K562 (cell line): ENCODE measurements around the gene HNRNPH1. TPM values are rescaled to one million over a fixed set of nuclear protein-coding genes. Genes with fewer than 3 reads are reported as not detected.
A peak's percentile ranks its signal among the peaks of the same experiment; 100 is the strongest.

ENCODE experiments used
- CBX8 ChIP-seq: fragments of 200-600 bp; sonication (generic); IDR thresholded peaks from 2 replicates; pipeline ENCODE4 v1.6.1; 2012; ENCODE audit warnings: borderline replicate concordance, mixed run types, low read depth, mild to moderate bottlenecking, moderate library complexity, mixed read lengths, low read length, control low read depth, inconsistent platforms; ENCODE audit not compliant: poor library complexity, severe bottlenecking; ENCODE audit errors: extremely low read depth
- FOSL1 ChIP-seq: fragments of 200-800 bp; sonication (Bioruptor generic); conservative IDR thresholded peaks from 2 replicates; pipeline ENCODE4 v1.6.1; 2016; ENCODE audit warnings: missing genetic modification characterization, missing compliant biosample characterization
- HCFC1 ChIP-seq: IDR thresholded peaks from 2 replicates; pipeline ENCODE4 v1.6.1; 2012; ENCODE audit warnings: low read depth, low read length, improper control_type of control experiment
- HDAC1 ChIP-seq, 2 experiments: fragments of 450-650 bp; IDR thresholded peaks; 2 replicates each; pipeline ENCODE4 v1.6.1; 2016 to 2017; ENCODE audit warnings: inconsistent platforms in 1 of 2, mild to moderate bottlenecking in 1 of 2, moderate library complexity in 1 of 2
- RNF2 ChIP-seq: sonication (generic); IDR thresholded peaks from 2 replicates; pipeline ENCODE4 v1.6.1; 2016
- TEAD2 ChIP-seq: fragments of 450-650 bp; IDR thresholded peaks from 2 replicates; pipeline ENCODE4 v1.6.1; 2016; ENCODE audit warnings: missing genetic modification characterization, control low read depth, missing compliant biosample characterization
- TRIM24 ChIP-seq, 2 experiments: fragments of 450-650 bp; IDR thresholded peaks; 2 replicates each; pipeline ENCODE4 v1.6.1; 2016
- ZNF23 ChIP-seq: fragments of 250-450 bp; sonication (Bioruptor Pico); IDR thresholded peaks from 2 replicates; pipeline ENCODE4 v1.4.0; 2020; ENCODE audit warnings: mild to moderate bottlenecking
- ZNF586 ChIP-seq: fragments of 450-650 bp; formaldehyde crosslinking; conservative IDR thresholded peaks from 2 replicates; pipeline ENCODE4 v1.4.0; 2020; ENCODE audit warnings: mild to moderate bottlenecking, moderate library complexity
- ZNF699 ChIP-seq: fragments of 250-450 bp; sonication (Bioruptor Pico); IDR thresholded peaks from 2 replicates; pipeline ENCODE4 v1.8.0; 2021; ENCODE audit warnings: mild to moderate bottlenecking, moderate library complexity; ENCODE audit not compliant: insufficient replicate concordance
- ZNF764 ChIP-seq: fragments of 250-450 bp; sonication (Bioruptor Pico); IDR thresholded peaks from 2 replicates; pipeline ENCODE4 v1.4.0; 2020; ENCODE audit warnings: low read depth, mild to moderate bottlenecking, moderate library complexity
- polyA plus RNA-seq, 8 experiments: library from polyadenylated mRNA; depleted of rRNA in 4 of 8; stranded (reverse) in 5 of 8; unstranded in 3 of 8; fragments of >200 nt; fragmentation: Nextera tagmentation in 2 of 8; fragmentation: Illumina TruSeq in 1 of 8; extraction: Ambion mirVana in 2 of 8; extraction: Trizol in 1 of 8; gene quantifications; 2 replicates each; pipeline versions ENCODE4 v1.2.1 to v1.2.3, GENCODE V29; 2011 to 2014; ENCODE audit warnings: inconsistent platforms in 1 of 8, missing spikeins in 1 of 8
- total RNA-seq, 7 experiments: library from RNA; depleted of rRNA in 6 of 7; stranded (reverse); fragments of >200 nt in 6 of 7; fragmentation: Illumina TruSeq in 2 of 7; extraction: Trizol in 2 of 7; gene quantifications; 2 replicates each; pipeline versions ENCODE4 v1.2.1 to v1.2.3, GENCODE V29; 2011 to 2021; ENCODE audit warnings: low replicate concordance in 1 of 7
- TF ChIP-seq, protein P1 (sequence below): IDR thresholded peaks from 3 replicates; pipeline ENCODE4 v1.6.1; 2011; ENCODE audit warnings: borderline replicate concordance, mild to moderate bottlenecking; ENCODE audit not compliant: insufficient read length, insufficient read depth
- TF ChIP-seq, protein P2 (sequence below): fragments of 450-650 bp; IDR thresholded peaks from 2 replicates; pipeline ENCODE4 v1.7.0; 2016; ENCODE audit warnings: borderline replicate concordance
- TF ChIP-seq, protein P3 (sequence below): fragments of 250-450 bp; sonication (Bioruptor Pico); IDR thresholded peaks from 2 replicates; pipeline ENCODE4 v1.4.0; 2020; ENCODE audit warnings: mild to moderate bottlenecking, moderate library complexity
- TF ChIP-seq, protein P4 (sequence below): fragments of 450-650 bp; formaldehyde crosslinking; IDR thresholded peaks from 2 replicates; pipeline ENCODE4 v1.4.0; 2022; ENCODE audit warnings: mild to moderate bottlenecking, moderate library complexity
- TF ChIP-seq, protein P5 (sequence below): fragments of 450-650 bp; IDR thresholded peaks from 2 replicates; pipeline ENCODE4 v1.6.1; 2017; ENCODE audit warnings: antibody characterized with exemption, mild to moderate bottlenecking

Gene HNRNPH1
- total and polyA plus RNA-seq, 9 of the 15 experiments (the other 6 are each of a cell fraction or from before 2014, with no cell fraction given) = 103 to 656 (median 561) TPM

DNA sequence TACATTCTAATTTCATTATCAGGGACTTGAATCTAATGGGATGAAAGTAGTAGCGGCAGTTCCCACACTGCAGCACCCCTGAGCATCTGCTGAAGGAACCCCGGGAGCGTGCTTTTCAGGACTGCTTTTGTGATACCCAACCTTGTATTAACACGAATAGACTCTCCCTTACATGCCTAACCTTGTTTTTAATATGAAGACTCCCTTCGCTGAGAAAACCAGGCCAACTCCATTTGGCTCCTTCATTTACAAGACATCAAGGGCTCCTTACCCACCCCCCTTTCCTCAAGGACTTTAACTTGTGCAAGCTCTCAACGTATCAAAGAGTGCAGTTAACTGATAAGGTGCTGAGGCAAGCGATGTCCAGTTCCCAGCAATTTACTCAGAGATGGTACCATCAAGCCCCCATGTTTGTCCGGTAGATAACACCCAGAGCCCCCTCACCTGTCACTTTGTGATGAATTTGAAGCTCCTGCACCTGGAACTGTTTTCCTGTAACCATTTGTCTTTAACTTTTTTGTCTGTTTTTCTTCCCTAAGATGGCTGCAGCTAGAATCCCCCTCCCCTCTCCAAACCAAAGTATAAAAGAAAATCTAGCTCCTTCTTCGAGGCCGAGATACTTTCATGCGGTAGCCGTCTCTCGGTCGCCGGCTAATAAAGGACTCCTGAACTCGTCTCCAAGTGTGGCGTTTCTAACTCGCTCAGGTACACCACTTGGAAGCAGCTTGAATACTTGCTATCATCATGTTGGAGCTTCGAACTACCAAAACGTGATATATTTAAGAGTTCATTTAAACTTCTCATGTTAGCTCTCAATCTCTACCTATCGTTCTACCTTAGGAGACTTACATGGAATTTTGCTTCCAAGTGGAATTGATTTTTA is 10.7 kb downstream of the HNRNPH1 start (continued):
- TF ChIP-seq HDAC1 (IDR thresholded peaks at IDR 0.05) = peak in 1 of 2 experiments; percentile 17; a peak in 1 of 4 replicates
- TF ChIP-seq, protein P1, sequence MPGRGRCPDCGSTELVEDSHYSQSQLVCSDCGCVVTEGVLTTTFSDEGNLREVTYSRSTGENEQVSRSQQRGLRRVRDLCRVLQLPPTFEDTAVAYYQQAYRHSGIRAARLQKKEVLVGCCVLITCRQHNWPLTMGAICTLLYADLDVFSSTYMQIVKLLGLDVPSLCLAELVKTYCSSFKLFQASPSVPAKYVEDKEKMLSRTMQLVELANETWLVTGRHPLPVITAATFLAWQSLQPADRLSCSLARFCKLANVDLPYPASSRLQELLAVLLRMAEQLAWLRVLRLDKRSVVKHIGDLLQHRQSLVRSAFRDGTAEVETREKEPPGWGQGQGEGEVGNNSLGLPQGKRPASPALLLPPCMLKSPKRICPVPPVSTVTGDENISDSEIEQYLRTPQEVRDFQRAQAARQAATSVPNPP = no peak
- TF ChIP-seq, protein P2, sequence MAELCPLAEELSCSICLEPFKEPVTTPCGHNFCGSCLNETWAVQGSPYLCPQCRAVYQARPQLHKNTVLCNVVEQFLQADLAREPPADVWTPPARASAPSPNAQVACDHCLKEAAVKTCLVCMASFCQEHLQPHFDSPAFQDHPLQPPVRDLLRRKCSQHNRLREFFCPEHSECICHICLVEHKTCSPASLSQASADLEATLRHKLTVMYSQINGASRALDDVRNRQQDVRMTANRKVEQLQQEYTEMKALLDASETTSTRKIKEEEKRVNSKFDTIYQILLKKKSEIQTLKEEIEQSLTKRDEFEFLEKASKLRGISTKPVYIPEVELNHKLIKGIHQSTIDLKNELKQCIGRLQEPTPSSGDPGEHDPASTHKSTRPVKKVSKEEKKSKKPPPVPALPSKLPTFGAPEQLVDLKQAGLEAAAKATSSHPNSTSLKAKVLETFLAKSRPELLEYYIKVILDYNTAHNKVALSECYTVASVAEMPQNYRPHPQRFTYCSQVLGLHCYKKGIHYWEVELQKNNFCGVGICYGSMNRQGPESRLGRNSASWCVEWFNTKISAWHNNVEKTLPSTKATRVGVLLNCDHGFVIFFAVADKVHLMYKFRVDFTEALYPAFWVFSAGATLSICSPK = no peak
- TF ChIP-seq, protein P3, sequence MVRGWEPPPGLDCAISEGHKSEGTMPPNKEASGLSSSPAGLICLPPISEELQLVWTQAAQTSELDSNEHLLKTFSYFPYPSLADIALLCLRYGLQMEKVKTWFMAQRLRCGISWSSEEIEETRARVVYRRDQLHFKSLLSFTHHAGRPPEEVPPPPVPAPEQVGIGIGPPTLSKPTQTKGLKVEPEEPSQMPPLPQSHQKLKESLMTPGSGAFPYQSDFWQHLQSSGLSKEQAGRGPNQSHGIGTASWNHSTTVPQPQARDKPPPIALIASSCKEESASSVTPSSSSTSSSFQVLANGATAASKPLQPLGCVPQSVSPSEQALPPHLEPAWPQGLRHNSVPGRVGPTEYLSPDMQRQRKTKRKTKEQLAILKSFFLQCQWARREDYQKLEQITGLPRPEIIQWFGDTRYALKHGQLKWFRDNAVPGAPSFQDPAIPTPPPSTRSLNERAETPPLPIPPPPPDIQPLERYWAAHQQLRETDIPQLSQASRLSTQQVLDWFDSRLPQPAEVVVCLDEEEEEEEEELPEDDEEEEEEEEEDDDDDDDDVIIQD (CRISPR knock-in tag) = no peak
- TF ChIP-seq FOSL1 (tag) = no peak
- TF ChIP-seq, protein P4, sequence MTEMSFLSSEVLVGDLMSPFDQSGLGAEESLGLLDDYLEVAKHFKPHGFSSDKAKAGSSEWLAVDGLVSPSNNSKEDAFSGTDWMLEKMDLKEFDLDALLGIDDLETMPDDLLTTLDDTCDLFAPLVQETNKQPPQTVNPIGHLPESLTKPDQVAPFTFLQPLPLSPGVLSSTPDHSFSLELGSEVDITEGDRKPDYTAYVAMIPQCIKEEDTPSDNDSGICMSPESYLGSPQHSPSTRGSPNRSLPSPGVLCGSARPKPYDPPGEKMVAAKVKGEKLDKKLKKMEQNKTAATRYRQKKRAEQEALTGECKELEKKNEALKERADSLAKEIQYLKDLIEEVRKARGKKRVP (CRISPR knock-in tag) = no peak
- TF ChIP-seq RNF2 = no peak
- peak; percentile 83 to 88 for TF ChIP-seq TRIM24 (IDR thresholded peaks at IDR 0.05)
- TF ChIP-seq, protein P5, sequence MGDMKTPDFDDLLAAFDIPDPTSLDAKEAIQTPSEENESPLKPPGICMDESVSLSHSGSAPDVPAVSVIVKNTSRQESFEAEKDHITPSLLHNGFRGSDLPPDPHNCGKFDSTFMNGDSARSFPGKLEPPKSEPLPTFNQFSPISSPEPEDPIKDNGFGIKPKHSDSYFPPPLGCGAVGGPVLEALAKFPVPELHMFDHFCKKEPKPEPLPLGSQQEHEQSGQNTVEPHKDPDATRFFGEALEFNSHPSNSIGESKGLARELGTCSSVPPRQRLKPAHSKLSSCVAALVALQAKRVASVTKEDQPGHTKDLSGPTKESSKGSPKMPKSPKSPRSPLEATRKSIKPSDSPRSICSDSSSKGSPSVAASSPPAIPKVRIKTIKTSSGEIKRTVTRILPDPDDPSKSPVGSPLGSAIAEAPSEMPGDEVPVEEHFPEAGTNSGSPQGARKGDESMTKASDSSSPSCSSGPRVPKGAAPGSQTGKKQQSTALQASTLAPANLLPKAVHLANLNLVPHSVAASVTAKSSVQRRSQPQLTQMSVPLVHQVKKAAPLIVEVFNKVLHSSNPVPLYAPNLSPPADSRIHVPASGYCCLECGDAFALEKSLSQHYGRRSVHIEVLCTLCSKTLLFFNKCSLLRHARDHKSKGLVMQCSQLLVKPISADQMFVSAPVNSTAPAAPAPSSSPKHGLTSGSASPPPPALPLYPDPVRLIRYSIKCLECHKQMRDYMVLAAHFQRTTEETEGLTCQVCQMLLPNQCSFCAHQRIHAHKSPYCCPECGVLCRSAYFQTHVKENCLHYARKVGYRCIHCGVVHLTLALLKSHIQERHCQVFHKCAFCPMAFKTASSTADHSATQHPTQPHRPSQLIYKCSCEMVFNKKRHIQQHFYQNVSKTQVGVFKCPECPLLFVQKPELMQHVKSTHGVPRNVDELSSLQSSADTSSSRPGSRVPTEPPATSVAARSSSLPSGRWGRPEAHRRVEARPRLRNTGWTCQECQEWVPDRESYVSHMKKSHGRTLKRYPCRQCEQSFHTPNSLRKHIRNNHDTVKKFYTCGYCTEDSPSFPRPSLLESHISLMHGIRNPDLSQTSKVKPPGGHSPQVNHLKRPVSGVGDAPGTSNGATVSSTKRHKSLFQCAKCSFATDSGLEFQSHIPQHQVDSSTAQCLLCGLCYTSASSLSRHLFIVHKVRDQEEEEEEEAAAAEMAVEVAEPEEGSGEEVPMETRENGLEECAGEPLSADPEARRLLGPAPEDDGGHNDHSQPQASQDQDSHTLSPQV = peak; percentile 35; the same call in 1 of the 2 replicates
- no peak for TF ChIP-seq CBX8
- TF ChIP-seq ZNF699 = no peak
- TF ChIP-seq ZNF23 (CRISPR knock-in tag) = no peak
- no peak for TF ChIP-seq ZNF764 (CRISPR knock-in tag)
- TF ChIP-seq ZNF586 (CRISPR knock-in tag) = no peak
- TF ChIP-seq HCFC1 = no peak
- TF ChIP-seq TEAD2 = no peak
